HG03064 (cell line): Measurements from ENCODE around the gene CKAP2L.

Experiments used
- ATAC-seq: cut with Tn5 transposase; IDR thresholded peaks from one replicate; pipeline ENCODE4 v1.9.1; 2021; ENCODE audit warnings: low read depth; ENCODE audit not compliant: unreplicated experiment

Gene CKAP2L, protein sequence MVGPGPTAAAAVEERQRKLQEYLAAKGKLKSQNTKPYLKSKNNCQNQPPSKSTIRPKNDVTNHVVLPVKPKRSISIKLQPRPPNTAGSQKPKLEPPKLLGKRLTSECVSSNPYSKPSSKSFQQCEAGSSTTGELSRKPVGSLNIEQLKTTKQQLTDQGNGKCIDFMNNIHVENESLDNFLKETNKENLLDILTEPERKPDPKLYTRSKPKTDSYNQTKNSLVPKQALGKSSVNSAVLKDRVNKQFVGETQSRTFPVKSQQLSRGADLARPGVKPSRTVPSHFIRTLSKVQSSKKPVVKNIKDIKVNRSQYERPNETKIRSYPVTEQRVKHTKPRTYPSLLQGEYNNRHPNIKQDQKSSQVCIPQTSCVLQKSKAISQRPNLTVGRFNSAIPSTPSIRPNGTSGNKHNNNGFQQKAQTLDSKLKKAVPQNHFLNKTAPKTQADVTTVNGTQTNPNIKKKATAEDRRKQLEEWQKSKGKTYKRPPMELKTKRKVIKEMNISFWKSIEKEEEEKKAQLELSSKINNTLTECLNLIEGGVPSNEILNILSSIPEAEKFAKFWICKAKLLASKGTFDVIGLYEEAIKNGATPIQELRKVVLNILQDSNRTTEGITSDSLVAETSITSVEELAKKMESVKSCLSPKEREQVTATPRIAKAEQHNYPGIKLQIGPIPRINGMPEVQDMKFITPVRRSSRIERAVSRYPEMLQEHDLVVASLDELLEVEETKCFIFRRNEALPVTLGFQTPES

GRCh38 chr2:112764071-112765044 lies at the start of gene CKAP2L:
Gene CKAP2L, minus strand, starts transcription at chr2:112764609. Its CDS starts 11 bp downstream, at chr2:112764598.
- peak; percentile 97 for ATAC-seq

DNA sequence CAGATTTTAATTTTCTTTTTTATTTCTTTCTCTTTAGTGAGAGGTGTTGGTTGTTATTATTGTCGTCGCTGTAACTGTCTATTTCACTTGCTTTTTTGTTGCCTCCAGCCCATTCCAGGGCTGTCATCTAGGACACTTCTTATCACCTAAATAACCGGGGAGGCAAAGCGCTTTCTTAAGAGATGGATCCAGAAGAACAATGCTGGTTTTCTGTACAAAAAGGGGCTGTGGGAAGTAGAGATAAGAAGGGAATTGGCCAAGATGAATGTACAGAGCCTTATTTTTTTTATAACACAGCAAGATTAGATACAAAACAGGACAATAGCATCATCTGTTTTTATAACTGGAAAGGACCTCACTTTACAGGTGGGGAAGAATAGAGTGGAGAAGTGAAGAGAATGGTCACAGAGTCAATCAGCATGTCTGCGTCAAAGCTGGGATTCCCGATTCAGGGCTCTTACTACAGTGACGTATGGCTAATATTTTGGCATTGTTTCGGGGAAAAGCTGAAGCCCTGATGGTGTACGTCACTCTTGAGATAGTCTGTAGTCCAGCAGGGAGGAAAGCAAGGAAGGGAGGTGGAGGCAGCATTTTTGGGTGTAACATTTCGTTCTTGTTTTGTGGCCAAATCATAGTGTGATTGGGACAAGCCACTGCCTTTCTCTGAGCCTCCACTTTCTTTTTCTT lies 49.0 kb upstream of the CKAP2L start:
- ATAC-seq: no peak

DNA sequence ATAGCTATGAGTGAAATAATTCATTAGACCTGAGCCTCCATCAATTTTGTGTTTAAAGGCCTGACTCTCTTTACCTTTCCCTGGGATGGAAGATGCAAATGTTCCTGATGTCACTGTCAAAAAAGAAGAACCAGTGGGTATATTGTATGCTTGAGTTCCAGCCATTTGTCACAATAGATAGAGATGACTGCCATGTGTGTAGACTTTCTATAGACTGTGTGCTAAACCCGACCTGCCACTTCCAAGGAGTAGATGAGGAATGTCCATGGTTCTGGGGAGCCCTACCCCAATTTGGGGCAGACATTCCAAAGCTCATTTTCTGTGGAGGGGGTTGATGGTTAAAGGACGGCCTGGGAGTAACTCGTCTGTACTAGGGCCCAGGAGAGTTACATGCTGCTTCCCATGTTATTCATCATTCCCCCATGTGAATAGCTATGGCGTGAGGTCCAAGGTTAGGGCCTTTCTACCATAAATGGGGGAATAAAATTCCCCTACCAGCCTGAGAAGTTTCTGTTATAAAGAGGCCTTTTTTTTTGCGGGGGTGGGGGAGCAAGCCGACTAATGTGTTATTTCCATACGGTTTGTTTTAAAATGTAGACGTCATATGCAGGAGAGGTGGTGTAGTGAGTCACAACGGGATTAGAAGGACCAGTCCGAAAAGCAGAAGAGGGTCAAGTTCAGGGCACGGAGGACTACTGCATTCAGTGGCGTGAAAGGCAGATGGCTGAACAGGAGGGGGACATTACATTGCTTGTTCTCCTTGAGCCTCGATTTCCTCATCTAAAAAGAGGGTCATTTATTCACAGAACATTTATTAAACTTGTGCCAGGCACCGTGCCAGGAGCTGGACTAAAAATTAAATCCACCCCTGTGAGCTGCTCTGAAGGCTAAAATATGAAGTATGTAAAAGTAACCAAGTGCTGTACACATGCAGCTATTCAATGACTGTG lies 48.2 kb upstream of the CKAP2L start:
- no peak for ATAC-seq

DNA sequence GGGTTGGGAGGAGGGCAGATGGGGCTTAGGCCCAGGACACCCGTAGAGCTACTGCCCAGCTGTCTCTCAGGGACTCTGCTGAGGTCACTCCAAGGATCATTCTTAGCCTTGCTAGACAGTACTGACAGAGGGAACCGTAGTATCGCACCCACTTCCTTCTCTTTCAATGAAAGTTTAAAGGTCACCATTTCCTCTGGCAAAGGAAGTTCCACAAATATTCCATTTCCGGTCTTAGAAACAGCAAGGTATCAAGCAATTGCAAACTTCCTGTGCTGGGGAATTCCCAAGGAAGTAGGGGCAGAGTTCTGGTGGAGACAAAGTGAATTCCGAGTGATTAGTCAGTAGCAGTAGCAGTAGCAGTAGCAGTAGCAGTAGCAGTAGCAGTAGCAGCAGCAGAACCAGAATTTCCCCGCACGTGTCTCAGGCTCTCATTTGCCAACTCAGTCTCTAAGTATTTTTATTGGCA lies 47.5 kb upstream of the CKAP2L start:
- ATAC-seq: no peak

DNA sequence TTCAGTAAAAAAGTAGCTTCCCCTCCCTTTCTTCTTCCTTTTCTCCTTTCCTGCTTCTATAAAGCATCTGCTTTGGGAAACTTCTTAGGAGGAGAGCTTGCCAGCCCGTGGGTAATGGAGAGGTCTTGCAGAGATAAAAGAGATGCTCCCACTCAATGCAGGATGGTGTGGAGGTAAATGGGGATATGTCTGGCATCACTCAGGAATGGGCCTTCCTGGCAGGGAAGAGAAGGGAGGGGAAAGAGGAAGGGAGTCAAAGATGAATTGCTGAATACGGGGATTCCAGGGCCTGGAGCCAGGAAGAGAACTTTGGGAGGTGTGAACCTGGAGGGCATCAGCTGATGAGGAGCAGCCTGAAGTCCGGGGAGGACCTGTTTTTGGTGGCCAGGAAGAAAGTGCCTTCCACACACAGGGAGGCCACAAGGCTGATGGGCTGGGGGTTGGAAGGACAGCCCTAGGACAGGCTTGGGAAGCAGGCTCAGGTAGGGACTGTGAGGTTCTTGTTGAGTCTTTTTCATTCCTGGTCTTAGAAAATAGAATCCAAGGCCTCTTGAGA lies 46.9 kb upstream of the CKAP2L start:
- ATAC-seq: no peak

GRCh38 chr2:112809112-112809511 lies 44.7 kb upstream of the CKAP2L start:
- ATAC-seq: no peak

DNA sequence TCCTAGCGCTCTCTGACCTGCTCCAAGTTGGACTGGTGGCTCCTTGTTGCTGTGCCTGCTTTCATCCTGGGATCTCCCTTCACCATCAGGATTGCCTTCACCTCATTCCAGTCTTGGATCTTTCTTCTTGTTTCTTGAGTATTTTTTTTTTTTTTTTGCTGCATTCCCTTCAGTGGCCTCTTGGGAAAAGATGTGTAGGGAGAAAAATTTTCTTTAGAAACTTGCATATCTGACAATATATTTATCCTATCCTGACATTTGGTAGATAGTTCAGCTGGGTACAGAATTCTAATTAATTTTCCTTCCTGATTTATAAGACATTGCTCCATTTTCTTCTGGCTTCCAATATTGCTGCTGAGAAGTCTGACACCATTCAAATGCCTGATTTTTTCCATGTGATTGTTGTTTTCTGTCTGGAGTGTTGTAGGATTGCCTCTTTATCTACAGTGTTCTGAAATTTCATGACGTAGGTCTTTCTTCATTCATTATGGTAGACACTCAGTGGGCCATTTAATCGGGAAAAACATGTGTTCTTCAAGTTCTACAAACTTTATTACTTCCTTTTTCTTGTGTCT lies 42.9 kb upstream of the CKAP2L start:
- ATAC-seq: no peak

DNA sequence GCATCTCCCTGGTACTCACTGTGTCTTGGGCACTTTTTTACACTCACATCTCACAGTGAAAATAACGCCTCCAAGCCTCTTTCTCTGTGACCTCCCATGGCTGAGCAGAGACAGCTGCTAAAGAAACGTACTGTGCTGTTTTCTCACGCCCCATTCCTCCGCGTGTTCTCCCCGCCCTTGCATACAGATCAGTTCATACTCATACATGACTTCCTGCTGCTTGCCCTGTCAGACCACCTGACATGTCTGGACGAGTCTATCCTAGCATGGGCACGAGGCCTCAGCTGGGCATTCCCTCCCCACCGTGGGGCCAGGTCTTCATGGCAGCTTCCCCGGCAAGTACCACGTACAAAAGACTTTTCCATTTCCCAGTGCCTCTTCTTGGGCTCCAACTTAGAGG lies 41.1 kb upstream of the CKAP2L start:
- ATAC-seq: no peak

DNA sequence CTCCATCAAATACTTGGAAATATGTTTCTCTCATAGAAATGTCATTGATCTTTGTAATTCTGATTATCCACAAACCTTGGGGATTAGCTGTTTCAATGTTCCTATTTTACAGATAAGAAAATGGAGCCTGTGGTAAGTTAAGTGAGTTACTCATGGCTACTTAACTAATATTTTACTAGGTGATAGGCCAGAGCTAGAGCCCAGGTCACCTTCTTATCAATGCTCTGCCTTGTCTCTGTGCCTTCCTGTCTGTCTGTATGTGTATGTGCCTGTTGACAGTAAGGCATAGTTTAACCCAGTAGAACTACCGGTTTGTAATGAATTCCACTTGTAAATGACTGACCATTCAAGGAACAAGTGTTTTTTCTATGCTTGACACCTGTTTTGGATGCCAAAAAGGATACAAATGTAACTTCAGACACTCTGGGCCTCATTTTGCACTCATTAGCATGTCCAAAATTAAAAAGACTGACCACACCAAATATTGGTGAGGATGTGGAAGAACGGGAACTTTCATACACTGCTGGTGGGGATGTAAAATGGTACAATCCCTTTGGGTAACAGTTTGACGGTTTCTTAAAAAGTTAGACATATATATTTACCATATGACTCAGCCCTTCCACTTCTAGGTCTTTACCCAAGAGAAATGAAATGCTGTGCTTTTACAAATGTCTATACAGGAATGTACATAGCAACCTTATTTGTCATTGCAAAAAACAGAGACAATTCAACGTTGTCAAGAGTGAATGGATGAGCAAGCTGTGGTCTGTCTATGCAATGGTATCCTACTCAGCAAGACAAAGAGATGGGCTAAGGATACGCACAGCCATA lies 39.5 kb upstream of the CKAP2L start:
- no peak for ATAC-seq

- no peak for ATAC-seq
Observed at GRCh38 chr2:112800881-112801583, 36.6 kb upstream of the CKAP2L start.

- no peak for ATAC-seq
Observed at GRCh38 chr2:112798979-112799975, 34.9 kb upstream of the CKAP2L start.

DNA sequence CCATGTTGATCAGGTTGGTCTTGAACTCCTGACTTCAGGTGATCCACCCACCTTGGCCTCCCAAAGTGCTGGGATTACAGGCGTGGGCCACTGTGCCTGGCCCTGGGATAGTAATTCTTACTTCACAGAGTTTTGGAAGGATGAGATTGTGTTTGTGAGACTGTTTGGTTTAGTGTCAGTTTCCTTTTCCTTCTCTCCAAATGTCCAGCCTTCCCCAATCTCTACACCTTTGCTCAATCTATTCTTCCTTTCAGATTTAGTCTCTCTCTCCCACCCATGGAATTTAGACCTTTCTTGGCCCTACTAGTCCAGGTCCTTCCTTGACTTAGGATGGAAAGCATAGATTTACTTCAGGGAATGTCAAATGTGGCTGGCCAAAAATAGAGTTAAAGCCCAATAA lies 32.1 kb upstream of the CKAP2L start:
- ATAC-seq: no peak

DNA sequence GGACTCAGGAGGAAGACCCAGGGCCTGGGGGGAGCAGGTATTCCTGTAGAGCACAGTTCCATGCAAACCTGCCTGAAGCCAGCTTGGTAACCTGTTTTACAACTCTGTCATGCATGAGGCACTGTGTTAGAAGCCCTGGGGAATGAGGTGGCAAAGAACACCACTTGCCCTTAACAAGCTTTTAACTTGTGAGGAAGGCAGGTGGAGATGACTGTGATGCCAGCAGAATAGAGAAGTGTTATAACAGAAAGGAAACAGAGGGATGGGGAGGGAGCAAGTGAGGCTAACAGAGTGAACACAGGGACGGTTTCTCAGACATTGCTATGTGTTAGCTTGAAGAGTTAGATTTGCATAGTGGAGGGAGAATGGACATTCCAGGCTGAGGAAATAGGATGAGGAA lies 31.4 kb upstream of the CKAP2L start:
- ATAC-seq: no peak

- no peak for ATAC-seq
Observed at GRCh38 chr2:112794841-112795240, 30.4 kb upstream of the CKAP2L start.

GRCh38 chr2:112794131-112794733 lies 29.8 kb upstream of the CKAP2L start:
- ATAC-seq: no peak
